ENCODE data around the gene FHOD1. TPM values are rescaled to one million over a fixed set of nuclear protein-coding genes. Genes with fewer than 3 reads are reported as not detected.

FHOD1 gene
- total and polyA plus RNA-seq, 2 of the 13 experiments (the other 11 are each of a cell fraction or from before 2014, with no cell fraction given): 20.0 to 20.8 TPM

DNA sequence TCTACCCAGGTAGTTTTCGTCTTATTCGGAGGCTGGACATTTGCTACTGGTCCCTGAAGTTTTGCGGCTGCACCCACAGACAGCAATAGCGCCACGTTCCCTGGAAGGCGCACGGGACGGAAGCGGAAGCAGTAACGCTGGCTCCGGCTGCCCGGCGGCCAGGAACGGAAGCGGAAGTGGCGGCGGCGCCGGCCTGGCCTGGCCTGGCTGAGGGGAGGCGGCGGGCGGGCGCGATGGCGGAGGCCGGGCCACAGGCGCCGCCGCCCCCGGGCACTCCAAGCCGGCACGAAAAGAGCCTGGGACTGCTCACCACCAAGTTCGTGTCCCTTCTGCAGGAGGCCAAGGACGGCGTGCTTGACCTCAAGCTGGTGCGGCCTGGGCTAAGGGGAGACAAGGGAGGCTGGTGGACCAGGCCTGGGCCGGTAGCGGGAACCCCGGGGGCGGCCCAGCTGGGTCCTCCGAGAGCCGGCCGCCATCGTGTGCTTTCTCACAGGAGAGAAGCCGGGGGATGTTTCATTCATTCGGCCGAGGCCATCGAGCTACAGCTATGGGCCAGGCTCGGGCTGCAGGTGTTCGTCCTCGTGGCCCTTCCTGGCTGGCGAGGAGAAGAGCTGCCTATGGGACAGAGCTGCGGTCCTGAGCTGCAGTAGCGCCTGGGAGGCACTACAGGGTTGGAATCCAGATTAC lies 55.1 kb downstream of the FHOD1 start, which contains the start of gene E2F4 (continued):
- TF ChIP-seq, protein P1, sequence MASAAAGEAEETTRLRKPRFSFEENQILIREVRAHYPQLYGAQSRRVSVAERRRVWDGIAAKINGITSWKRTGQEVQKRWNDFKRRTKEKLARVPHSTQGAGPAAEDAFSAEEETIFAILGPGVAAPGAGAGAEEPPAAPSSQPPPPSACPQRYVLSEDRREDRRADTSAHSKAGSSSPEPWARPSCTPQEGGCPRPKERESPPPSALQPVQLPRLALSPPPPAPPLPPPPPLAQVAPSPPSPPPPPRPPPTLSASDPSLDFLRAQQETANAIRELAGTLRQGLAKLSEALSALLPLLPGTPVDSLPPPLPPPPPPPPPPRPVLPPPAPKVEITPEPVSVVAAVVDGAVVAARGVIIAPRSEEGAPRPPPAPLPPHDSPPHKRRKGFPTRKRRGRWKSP (CRISPR knock-in tag; IDR thresholded peaks at IDR 0.05): peak; percentile 78
- peak; percentile 96 for TF ChIP-seq SRY (CRISPR knock-in tag; IDR thresholded peaks at IDR 0.05)
- TF ChIP-seq, protein P2, sequence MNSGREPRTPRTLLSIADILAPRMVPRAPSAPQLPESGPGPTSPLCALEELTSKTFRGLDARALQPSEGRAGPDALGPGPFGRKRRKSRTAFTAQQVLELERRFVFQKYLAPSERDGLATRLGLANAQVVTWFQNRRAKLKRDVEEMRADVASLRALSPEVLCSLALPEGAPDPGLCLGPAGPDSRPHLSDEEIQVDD (CRISPR knock-in tag; IDR thresholded peaks at IDR 0.05; ENCODE audit: borderline replicate concordance): 0 out of 2 replicates have a peak, but pooled peaks have one; percentile 44
- TF ChIP-seq, protein P3, sequence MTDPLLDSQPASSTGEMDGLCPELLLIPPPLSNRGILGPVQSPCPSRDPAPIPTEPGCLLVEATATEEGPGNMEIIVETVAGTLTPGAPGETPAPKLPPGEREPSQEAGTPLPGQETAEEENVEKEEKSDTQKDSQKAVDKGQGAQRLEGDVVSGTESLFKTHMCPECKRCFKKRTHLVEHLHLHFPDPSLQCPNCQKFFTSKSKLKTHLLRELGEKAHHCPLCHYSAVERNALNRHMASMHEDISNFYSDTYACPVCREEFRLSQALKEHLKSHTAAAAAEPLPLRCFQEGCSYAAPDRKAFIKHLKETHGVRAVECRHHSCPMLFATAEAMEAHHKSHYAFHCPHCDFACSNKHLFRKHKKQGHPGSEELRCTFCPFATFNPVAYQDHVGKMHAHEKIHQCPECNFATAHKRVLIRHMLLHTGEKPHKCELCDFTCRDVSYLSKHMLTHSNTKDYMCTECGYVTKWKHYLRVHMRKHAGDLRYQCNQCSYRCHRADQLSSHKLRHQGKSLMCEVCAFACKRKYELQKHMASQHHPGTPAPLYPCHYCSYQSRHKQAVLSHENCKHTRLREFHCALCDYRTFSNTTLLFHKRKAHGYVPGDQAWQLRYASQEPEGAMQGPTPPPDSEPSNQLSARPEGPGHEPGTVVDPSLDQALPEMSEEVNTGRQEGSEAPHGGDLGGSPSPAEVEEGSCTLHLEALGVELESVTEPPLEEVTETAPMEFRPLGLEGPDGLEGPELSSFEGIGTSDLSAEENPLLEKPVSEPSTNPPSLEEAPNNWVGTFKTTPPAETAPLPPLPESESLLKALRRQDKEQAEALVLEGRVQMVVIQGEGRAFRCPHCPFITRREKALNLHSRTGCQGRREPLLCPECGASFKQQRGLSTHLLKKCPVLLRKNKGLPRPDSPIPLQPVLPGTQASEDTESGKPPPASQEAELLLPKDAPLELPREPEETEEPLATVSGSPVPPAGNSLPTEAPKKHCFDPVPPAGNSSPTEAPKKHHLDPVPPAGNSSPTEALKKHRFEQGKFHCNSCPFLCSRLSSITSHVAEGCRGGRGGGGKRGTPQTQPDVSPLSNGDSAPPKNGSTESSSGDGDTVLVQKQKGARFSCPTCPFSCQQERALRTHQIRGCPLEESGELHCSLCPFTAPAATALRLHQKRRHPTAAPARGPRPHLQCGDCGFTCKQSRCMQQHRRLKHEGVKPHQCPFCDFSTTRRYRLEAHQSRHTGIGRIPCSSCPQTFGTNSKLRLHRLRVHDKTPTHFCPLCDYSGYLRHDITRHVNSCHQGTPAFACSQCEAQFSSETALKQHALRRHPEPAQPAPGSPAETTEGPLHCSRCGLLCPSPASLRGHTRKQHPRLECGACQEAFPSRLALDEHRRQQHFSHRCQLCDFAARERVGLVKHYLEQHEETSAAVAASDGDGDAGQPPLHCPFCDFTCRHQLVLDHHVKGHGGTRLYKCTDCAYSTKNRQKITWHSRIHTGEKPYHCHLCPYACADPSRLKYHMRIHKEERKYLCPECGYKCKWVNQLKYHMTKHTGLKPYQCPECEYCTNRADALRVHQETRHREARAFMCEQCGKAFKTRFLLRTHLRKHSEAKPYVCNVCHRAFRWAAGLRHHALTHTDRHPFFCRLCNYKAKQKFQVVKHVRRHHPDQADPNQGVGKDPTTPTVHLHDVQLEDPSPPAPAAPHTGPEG (CRISPR knock-in tag; IDR thresholded peaks at IDR 0.05): peak; percentile 77
- TF ChIP-seq TCF12 (IDR thresholded peaks at IDR 0.05): no peak
- peak; percentile 72; the same call in 1 of the 2 replicates for TF ChIP-seq TCF12 (CRISPR knock-in tag; IDR thresholded peaks at IDR 0.05)
- no peak for TF ChIP-seq ZNF562 (CRISPR knock-in tag; IDR thresholded peaks at IDR 0.05; ENCODE audit: borderline replicate concordance)
- peak; percentile 95 for TF ChIP-seq SALL2 (CRISPR knock-in tag; IDR thresholded peaks at IDR 0.05)
- peak; percentile 60; the same call in 1 of the 2 replicates for TF ChIP-seq MIER2 (CRISPR knock-in tag; IDR thresholded peaks at IDR 0.05)
- TF ChIP-seq XRCC5 (optimal IDR thresholded peaks at IDR 0.05; ENCODE audit: low read length): peak; percentile 98
- TF ChIP-seq, protein P4, sequence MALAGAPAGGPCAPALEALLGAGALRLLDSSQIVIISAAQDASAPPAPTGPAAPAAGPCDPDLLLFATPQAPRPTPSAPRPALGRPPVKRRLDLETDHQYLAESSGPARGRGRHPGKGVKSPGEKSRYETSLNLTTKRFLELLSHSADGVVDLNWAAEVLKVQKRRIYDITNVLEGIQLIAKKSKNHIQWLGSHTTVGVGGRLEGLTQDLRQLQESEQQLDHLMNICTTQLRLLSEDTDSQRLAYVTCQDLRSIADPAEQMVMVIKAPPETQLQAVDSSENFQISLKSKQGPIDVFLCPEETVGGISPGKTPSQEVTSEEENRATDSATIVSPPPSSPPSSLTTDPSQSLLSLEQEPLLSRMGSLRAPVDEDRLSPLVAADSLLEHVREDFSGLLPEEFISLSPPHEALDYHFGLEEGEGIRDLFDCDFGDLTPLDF (CRISPR knock-in tag; IDR thresholded peaks at IDR 0.05): 0 out of 2 replicates have a peak, but pooled peaks have one; percentile 44
- TF ChIP-seq RBFOX2 (IDR thresholded peaks at IDR 0.05; ENCODE audit: low read depth, low read length): peak; percentile 95
- TF ChIP-seq KAT7 (CRISPR knock-in tag; IDR thresholded peaks at IDR 0.05; ENCODE audit: borderline replicate concordance): 0 out of 2 replicates have a peak, but pooled peaks have one; percentile 45
- TF ChIP-seq, protein P5, sequence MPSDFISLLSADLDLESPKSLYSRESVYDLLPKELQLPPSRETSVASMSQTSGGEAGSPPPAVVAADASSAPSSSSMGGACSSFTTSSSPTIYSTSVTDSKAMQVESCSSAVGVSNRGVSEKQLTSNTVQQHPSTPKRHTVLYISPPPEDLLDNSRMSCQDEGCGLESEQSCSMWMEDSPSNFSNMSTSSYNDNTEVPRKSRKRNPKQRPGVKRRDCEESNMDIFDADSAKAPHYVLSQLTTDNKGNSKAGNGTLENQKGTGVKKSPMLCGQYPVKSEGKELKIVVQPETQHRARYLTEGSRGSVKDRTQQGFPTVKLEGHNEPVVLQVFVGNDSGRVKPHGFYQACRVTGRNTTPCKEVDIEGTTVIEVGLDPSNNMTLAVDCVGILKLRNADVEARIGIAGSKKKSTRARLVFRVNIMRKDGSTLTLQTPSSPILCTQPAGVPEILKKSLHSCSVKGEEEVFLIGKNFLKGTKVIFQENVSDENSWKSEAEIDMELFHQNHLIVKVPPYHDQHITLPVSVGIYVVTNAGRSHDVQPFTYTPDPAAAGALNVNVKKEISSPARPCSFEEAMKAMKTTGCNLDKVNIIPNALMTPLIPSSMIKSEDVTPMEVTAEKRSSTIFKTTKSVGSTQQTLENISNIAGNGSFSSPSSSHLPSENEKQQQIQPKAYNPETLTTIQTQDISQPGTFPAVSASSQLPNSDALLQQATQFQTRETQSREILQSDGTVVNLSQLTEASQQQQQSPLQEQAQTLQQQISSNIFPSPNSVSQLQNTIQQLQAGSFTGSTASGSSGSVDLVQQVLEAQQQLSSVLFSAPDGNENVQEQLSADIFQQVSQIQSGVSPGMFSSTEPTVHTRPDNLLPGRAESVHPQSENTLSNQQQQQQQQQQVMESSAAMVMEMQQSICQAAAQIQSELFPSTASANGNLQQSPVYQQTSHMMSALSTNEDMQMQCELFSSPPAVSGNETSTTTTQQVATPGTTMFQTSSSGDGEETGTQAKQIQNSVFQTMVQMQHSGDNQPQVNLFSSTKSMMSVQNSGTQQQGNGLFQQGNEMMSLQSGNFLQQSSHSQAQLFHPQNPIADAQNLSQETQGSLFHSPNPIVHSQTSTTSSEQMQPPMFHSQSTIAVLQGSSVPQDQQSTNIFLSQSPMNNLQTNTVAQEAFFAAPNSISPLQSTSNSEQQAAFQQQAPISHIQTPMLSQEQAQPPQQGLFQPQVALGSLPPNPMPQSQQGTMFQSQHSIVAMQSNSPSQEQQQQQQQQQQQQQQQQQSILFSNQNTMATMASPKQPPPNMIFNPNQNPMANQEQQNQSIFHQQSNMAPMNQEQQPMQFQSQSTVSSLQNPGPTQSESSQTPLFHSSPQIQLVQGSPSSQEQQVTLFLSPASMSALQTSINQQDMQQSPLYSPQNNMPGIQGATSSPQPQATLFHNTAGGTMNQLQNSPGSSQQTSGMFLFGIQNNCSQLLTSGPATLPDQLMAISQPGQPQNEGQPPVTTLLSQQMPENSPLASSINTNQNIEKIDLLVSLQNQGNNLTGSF (CRISPR knock-in tag; IDR thresholded peaks at IDR 0.05): no peak; the same call in none of the 2 replicates
